ENCODE measurements around the gene WNT2B.

WNT2B gene

DNA sequence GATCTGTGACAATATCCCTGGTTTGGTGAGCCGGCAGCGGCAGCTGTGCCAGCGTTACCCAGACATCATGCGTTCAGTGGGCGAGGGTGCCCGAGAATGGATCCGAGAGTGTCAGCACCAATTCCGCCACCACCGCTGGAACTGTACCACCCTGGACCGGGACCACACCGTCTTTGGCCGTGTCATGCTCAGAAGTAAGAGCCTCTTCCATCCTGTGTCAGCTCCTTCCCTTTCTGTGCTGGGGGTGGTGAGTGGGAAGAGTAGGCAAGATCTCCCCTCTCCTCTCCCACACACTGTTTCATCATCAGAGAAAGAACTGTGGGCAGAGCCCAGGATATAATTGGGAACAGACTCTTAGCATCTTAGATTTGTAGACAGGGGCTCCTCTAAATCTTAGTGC is 6.1 kb downstream of the WNT2B start:
- DNase-seq (ENCODE audit: low read depth, low spot score), result no peak
- no peak overlapping the region for H3K4me3 ChIP-seq
- H3K9me3 ChIP-seq (ENCODE audit: low read depth, low read length), result no peaks in the 10 kb centered on the region
- H3K36me3 ChIP-seq (ENCODE audit: insufficient read depth, low read length), result no peaks in the 10 kb centered on the region
- no peak overlapping the region for H3K27ac ChIP-seq
- H3K9ac ChIP-seq (ENCODE audit: insufficient read length), result no peak overlapping the region
- TF ChIP-seq EZH2 (IDR thresholded peaks at IDR 0.05), result no peak
- no peak for TF ChIP-seq FOXP2 (optimal IDR thresholded peaks at IDR 0.05; ENCODE audit: control extremely low read depth, extremely low read length, insufficient read depth)
- no peak for TF ChIP-seq POLR2AphosphoS5 (IDR thresholded peaks at IDR 0.05; ENCODE audit: borderline replicate concordance, low read depth, low read length)

DNA sequence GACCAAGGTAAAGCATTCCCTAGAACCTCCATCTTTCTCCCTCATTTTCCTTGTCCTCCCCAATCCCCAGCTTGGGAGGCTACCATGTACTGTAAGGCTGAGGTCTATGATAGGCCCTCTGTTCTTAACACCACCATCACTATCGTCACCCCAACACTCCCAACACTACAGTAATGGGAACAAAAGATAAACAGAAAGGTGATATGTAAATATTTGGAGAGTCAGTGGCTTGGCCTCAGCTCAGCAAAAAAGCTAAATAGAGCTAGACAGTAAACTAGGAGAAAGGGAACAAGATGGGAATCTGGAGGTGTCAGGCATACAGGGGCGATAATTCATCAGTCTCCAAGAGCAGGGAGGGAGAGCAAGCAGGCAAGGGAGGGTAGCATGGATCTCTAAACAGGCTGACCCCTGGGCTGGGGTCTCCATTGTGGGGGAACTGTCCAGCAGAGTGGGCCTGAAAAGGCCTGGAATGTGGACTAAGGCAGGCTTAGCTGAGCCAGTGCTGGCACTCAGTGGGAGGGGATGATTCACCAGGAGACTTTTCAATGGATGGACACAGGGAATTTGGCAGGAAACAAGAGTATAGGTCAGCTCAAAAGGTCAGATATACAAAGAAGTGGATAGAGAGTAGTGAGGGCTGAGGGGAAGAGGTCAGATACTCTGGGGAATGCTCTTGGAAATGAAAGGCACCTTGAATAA is 6.7 kb downstream of the WNT2B start:
- no peak overlapping the region for H3K27ac ChIP-seq
- no peaks in the 10 kb centered on the region for H3K9me3 ChIP-seq (ENCODE audit: low read depth, low read length)
- no peak overlapping the region for H3K9ac ChIP-seq (ENCODE audit: insufficient read length)
- H3K36me3 ChIP-seq (ENCODE audit: insufficient read depth, low read length), result no peaks in the 10 kb centered on the region
- DNase-seq (ENCODE audit: low read depth, low spot score), result no peak
- no peak for TF ChIP-seq EZH2 (IDR thresholded peaks at IDR 0.05)
- TF ChIP-seq FOXP2 (optimal IDR thresholded peaks at IDR 0.05; ENCODE audit: control extremely low read depth, extremely low read length, insufficient read depth), result no peak
- no peak for TF ChIP-seq POLR2AphosphoS5 (IDR thresholded peaks at IDR 0.05; ENCODE audit: borderline replicate concordance, low read depth, low read length)
- H3K4me3 ChIP-seq, result no peak overlapping the region

DNA sequence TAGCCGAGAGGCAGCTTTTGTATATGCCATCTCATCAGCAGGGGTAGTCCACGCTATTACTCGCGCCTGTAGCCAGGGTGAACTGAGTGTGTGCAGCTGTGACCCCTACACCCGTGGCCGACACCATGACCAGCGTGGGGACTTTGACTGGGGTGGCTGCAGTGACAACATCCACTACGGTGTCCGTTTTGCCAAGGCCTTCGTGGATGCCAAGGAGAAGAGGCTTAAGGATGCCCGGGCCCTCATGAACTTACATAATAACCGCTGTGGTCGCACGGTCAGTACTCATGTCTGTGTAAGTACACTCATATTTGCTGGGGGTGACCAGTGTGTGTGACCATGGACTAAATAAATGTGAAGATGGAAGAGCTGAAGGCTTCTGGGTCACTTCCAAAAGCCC is 7.4 kb downstream of the WNT2B start:
- no peaks in the 10 kb centered on the region for H3K9me3 ChIP-seq (ENCODE audit: low read depth, low read length)
- no peak overlapping the region for H3K9ac ChIP-seq (ENCODE audit: insufficient read length)
- no peak overlapping the region for H3K27ac ChIP-seq
- H3K36me3 ChIP-seq (ENCODE audit: insufficient read depth, low read length), result no peaks in the 10 kb centered on the region
- TF ChIP-seq POLR2AphosphoS5 (IDR thresholded peaks at IDR 0.05; ENCODE audit: borderline replicate concordance, low read depth, low read length) (no peak), EZH2 (IDR thresholded peaks at IDR 0.05) (no peak), FOXP2 (optimal IDR thresholded peaks at IDR 0.05; ENCODE audit: control extremely low read depth, extremely low read length, insufficient read depth) (no peak)
- no peak overlapping the region for H3K4me3 ChIP-seq
- DNase-seq (ENCODE audit: low read depth, low spot score), result no peak

DNA sequence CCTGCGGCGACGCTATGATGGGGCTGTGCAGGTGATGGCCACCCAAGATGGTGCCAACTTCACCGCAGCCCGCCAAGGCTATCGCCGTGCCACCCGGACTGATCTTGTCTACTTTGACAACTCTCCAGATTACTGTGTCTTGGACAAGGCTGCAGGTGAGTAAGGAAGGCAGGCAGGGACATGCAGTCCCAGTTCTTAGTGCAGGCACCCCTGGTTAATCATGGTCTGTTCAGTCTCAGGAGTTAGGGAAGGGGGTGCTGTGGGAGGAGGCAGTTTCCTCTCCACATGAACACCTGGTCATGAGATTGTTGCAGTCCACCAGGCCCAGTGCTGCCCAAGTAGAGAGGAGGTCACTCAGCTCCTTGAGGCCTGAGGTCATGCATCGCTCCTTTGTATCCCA is 8.5 kb downstream of the WNT2B start:
- H3K27ac ChIP-seq, result no peak overlapping the region
- no peak overlapping the region for H3K9ac ChIP-seq (ENCODE audit: insufficient read length)
- DNase-seq (ENCODE audit: low read depth, low spot score), result no peak
- no peaks in the 10 kb centered on the region for H3K9me3 ChIP-seq (ENCODE audit: low read depth, low read length)
- no peak for TF ChIP-seq EZH2 (IDR thresholded peaks at IDR 0.05)
- no peak for TF ChIP-seq POLR2AphosphoS5 (IDR thresholded peaks at IDR 0.05; ENCODE audit: borderline replicate concordance, low read depth, low read length)
- TF ChIP-seq FOXP2 (optimal IDR thresholded peaks at IDR 0.05; ENCODE audit: control extremely low read depth, extremely low read length, insufficient read depth), result no peak
- no peak overlapping the region for H3K4me3 ChIP-seq
- no peaks in the 10 kb centered on the region for H3K36me3 ChIP-seq (ENCODE audit: insufficient read depth, low read length)

DNA sequence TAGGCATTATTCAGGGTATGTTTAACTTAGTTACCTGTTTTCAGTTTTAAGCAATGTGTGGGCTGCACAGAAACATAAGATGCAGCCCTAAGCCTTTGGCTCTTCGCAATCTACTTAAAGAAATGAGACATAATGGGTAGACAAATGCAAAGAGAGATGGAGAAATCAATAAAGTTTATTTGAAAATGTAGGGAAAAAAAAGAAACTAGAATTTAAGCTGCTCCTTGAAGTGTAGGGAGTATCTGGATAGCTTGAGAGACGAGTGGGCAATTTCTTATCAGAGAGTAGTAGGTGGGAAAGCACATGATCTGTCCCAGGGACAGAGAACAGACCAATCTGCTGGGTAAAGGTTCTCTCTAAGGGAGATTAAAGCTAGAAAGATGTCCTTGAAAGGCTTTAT is 8.9 kb downstream of the WNT2B start:
- TF ChIP-seq POLR2AphosphoS5 (IDR thresholded peaks at IDR 0.05; ENCODE audit: borderline replicate concordance, low read depth, low read length) (no peak), FOXP2 (optimal IDR thresholded peaks at IDR 0.05; ENCODE audit: control extremely low read depth, extremely low read length, insufficient read depth) (no peak), EZH2 (IDR thresholded peaks at IDR 0.05) (no peak)
- H3K9me3 ChIP-seq (ENCODE audit: low read depth, low read length), result no peaks in the 10 kb centered on the region
- DNase-seq (ENCODE audit: low read depth, low spot score), result no peak
- no peak overlapping the region for H3K27ac ChIP-seq
- no peak overlapping the region for H3K9ac ChIP-seq (ENCODE audit: insufficient read length)
- no peaks in the 10 kb centered on the region for H3K36me3 ChIP-seq (ENCODE audit: insufficient read depth, low read length)
- H3K4me3 ChIP-seq, result no peak overlapping the region

DNA sequence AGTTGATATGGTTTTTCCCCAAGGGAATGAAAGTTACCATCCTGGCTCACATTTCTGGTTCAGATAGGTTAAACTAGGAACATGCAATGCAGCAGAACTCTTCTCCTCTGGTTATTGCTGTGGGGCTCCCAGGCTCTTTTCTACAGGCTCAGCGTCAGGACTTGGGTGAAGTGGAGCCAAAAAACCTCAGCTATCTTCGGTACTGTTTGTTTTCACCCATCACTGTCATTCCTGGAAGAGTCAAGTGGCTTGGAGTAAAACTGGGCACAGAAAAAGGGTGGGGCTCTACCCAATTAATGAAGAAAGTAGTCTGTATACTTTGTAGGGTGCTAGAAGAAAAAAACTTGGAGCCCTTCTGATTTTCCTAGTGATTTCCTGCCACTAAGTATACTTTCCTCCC is 9.4 kb downstream of the WNT2B start:
- TF ChIP-seq FOXP2 (optimal IDR thresholded peaks at IDR 0.05; ENCODE audit: control extremely low read depth, extremely low read length, insufficient read depth) (no peak), POLR2AphosphoS5 (IDR thresholded peaks at IDR 0.05; ENCODE audit: borderline replicate concordance, low read depth, low read length) (no peak), EZH2 (IDR thresholded peaks at IDR 0.05) (no peak)
- H3K9me3 ChIP-seq (ENCODE audit: low read depth, low read length), result no peaks in the 10 kb centered on the region
- DNase-seq (ENCODE audit: low read depth, low spot score), result no peak
- H3K36me3 ChIP-seq (ENCODE audit: insufficient read depth, low read length), result no peaks in the 10 kb centered on the region
- no peak overlapping the region for H3K9ac ChIP-seq (ENCODE audit: insufficient read length)
- H3K4me3 ChIP-seq, result no peak overlapping the region
- no peak overlapping the region for H3K27ac ChIP-seq

DNA sequence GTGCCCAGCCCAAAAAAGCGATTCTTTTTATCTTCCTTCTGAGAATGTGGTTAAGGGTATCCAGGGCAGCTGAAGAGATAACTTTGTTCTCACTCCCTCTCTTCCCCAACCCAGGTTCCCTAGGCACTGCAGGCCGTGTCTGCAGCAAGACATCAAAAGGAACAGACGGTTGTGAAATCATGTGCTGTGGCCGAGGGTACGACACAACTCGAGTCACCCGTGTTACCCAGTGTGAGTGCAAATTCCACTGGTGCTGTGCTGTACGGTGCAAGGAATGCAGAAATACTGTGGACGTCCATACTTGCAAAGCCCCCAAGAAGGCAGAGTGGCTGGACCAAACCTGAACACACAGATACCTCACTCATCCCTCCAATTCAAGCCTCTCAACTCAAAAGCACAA is 11.4 kb downstream of the WNT2B start:
- Histone ChIP-seq H3K4me3 (no peak overlapping the region), H3K36me3 (ENCODE audit: insufficient read depth, low read length) (no peaks in the 10 kb centered on the region), H3K27ac (no peak overlapping the region), H3K9ac (ENCODE audit: insufficient read length) (no peak overlapping the region), H3K9me3 (ENCODE audit: low read depth, low read length) (no peaks in the 10 kb centered on the region)
- DNase-seq (ENCODE audit: low read depth, low spot score), result no peak
- TF ChIP-seq EZH2 (IDR thresholded peaks at IDR 0.05), result no peak
- TF ChIP-seq POLR2AphosphoS5 (IDR thresholded peaks at IDR 0.05; ENCODE audit: borderline replicate concordance, low read depth, low read length), result no peak
- no peak for TF ChIP-seq FOXP2 (optimal IDR thresholded peaks at IDR 0.05; ENCODE audit: control extremely low read depth, extremely low read length, insufficient read depth)

DNA sequence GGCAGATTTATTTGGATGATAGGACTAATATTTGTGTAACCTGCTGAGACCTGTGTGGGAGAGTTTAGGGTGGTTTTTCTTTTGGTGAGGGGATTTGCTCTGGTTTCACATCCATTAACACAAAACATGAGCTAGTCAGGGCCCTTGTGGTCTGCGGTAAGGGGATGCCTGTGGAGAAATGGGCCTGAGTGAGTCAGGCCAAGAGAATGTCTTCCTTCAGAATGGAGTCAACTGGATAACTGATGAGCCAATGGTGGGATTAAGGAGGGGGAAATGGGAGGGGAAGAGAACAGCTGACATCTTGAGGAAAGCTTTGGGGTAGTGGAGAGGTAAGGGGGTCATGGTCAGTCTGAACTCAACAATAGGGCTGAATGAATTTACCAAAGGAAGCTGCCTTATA is 13.9 kb downstream of the WNT2B start:
- Histone ChIP-seq H3K36me3 (ENCODE audit: insufficient read depth, low read length) (no peaks in the 10 kb centered on the region; the same call in 1 of the 2 replicates), H3K4me3 (no peak overlapping the region), H3K9me3 (ENCODE audit: low read depth, low read length) (no peaks in the 10 kb centered on the region), H3K27ac (no peak overlapping the region), H3K9ac (ENCODE audit: insufficient read length) (no peak overlapping the region)
- DNase-seq (ENCODE audit: low read depth, low spot score), result no peak
- TF ChIP-seq EZH2 (IDR thresholded peaks at IDR 0.05) (no peak), POLR2AphosphoS5 (IDR thresholded peaks at IDR 0.05; ENCODE audit: borderline replicate concordance, low read depth, low read length) (no peak), FOXP2 (optimal IDR thresholded peaks at IDR 0.05; ENCODE audit: control extremely low read depth, extremely low read length, insufficient read depth) (no peak)

DNA sequence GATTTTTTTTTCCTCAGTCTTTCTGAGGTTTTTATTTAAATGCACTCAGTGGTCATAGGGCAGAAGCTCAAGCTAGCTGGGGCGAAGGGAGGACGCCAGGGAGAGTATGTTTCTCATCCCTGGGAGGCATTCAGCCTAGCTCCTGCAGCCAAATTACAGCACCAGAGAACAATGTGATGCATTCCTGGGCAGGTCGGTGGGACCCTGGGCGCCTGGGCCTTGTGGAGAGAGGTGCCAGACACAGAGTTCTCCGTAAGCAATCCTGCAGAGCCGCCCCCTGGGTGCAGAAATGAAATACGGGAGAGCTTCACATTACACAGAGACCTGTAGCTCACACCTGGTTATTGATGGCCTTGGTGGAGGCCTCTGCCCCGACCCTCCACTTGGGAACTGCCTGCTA is 15.5 kb downstream of the WNT2B start:
- Histone ChIP-seq H3K9ac (ENCODE audit: insufficient read length) (no peak overlapping the region), H3K4me3 (no peak overlapping the region), H3K36me3 (ENCODE audit: insufficient read depth, low read length) (peaks cover 3% of the 10 kb centered on the region; the same call in 1 of the 2 replicates), H3K27ac (no peak overlapping the region), H3K9me3 (ENCODE audit: low read depth, low read length) (no peaks in the 10 kb centered on the region)
- no peak for TF ChIP-seq EZH2 (IDR thresholded peaks at IDR 0.05)
- TF ChIP-seq FOXP2 (optimal IDR thresholded peaks at IDR 0.05; ENCODE audit: control extremely low read depth, extremely low read length, insufficient read depth), result no peak
- no peak for TF ChIP-seq POLR2AphosphoS5 (IDR thresholded peaks at IDR 0.05; ENCODE audit: borderline replicate concordance, low read depth, low read length)
- no peak for DNase-seq (ENCODE audit: low read depth, low spot score)

Measured in SK-N-MC (cell line).